ENCODE data around the gene SYAP1. TPM values are rescaled to one million over a fixed set of nuclear protein-coding genes. Genes with fewer than 3 reads are reported as not detected.

SYAP1 gene
- total RNA-seq, 2 experiments from 2014 or later: 19.7 to 20.0 TPM

GRCh38 chrX:16695079-16695676, 24.2 kb upstream of the SYAP1 start:
- no peak for TF ChIP-seq EZH2phosphoT487 (IDR thresholded peaks at IDR 0.05; ENCODE audit: borderline replicate concordance, low read depth, low read length)
- TF ChIP-seq CTCF (conservative IDR thresholded peaks at IDR 0.05; ENCODE audit: low read length): peak; percentile 83
- no peaks in the 10 kb centered on the region for H3K4me1 ChIP-seq (ENCODE audit: insufficient read depth, low read length, poor library complexity, severe bottlenecking)
- CTCF ChIA-PET (ENCODE audit: unreplicated experiment): no interaction called here
- H3K9me2 ChIP-seq (ENCODE audit: insufficient read depth, low read length): no peaks in the 10 kb centered on the region
- H3K79me2 ChIP-seq (ENCODE audit: insufficient read depth, low read depth, low read length): no peaks in the 10 kb centered on the region
- no peaks in the 10 kb centered on the region for H4K20me1 ChIP-seq (ENCODE audit: insufficient read depth, low read length)
- no TSS peak for BruUV-seq (replicated peaks)
- H3K27ac ChIP-seq (ENCODE audit: low read depth, low read length, poor library complexity, severe bottlenecking): no peak overlapping the region
- peaks cover 18% of the 10 kb centered on the region for H3K36me3 ChIP-seq (ENCODE audit: insufficient read depth, low read length)
- H3K4me3 ChIP-seq (ENCODE audit: low read depth, low read length, poor library complexity, severe bottlenecking): no peak overlapping the region
- H3K4me2 ChIP-seq (ENCODE audit: low read length): no peak overlapping the region
- intact Hi-C loops (cut with micrococcal nuclease; ENCODE audit: unreplicated experiment): loop anchor here (10.0 kb wide), 1 partner anchor 260 kb away; no protein-coding TSS in a partner anchor
- no peaks in the 10 kb centered on the region for H3K9me3 ChIP-seq (ENCODE audit: low read length)
- no peak overlapping the region for H2AFZ ChIP-seq (ENCODE audit: low read length)
- POLR2A ChIA-PET: no interaction called here
- peak; percentile 54 for DNase-seq (ENCODE audit: low spot score)

GRCh38 chrX:16696956-16697355, 22.5 kb upstream of the SYAP1 start:
- no peaks in the 10 kb centered on the region for H3K79me2 ChIP-seq (ENCODE audit: insufficient read depth, low read depth, low read length)
- BruUV-seq (replicated peaks): no TSS peak
- H3K4me3 ChIP-seq (ENCODE audit: low read depth, low read length, poor library complexity, severe bottlenecking): no peak overlapping the region
- peaks cover 24% of the 10 kb centered on the region for H3K36me3 ChIP-seq (ENCODE audit: insufficient read depth, low read length)
- POLR2A ChIA-PET: interaction anchor here (0.7 to 1.4 kb wide), 4 partner anchors 8 to 70 kb away, joined by 3 to 4 read pairs (median 4); no protein-coding TSS in a partner anchor
- no peaks in the 10 kb centered on the region for H4K20me1 ChIP-seq (ENCODE audit: insufficient read depth, low read length)
- H3K4me2 ChIP-seq (ENCODE audit: low read length): no peak overlapping the region
- CTCF ChIA-PET (ENCODE audit: unreplicated experiment): interaction anchor here (0.7 to 1.2 kb wide), 2 partner anchors 14 to 261 kb away, joined by 3 read pairs; no protein-coding TSS in a partner anchor
- no peak for DNase-seq (ENCODE audit: low spot score)
- no peaks in the 10 kb centered on the region for H3K4me1 ChIP-seq (ENCODE audit: insufficient read depth, low read length, poor library complexity, severe bottlenecking)
- H3K9me2 ChIP-seq (ENCODE audit: insufficient read depth, low read length): no peaks in the 10 kb centered on the region
- H2AFZ ChIP-seq (ENCODE audit: low read length): no peak overlapping the region
- TF ChIP-seq CTCF (conservative IDR thresholded peaks at IDR 0.05; ENCODE audit: low read length) (no peak), EZH2phosphoT487 (IDR thresholded peaks at IDR 0.05; ENCODE audit: borderline replicate concordance, low read depth, low read length) (no peak)
- no peaks in the 10 kb centered on the region for H3K9me3 ChIP-seq (ENCODE audit: low read length)
- intact Hi-C loops (cut with micrococcal nuclease; ENCODE audit: unreplicated experiment): loop anchor here (10.0 kb wide), 1 partner anchor 262 kb away; no protein-coding TSS in a partner anchor
- H3K27ac ChIP-seq (ENCODE audit: low read depth, low read length, poor library complexity, severe bottlenecking): no peak overlapping the region

- no peak for DNase-seq (ENCODE audit: low spot score)
- Histone ChIP-seq H3K9me3 (ENCODE audit: low read length) (no peaks in the 10 kb centered on the region), H4K20me1 (ENCODE audit: insufficient read depth, low read length) (no peaks in the 10 kb centered on the region), H3K4me3 (ENCODE audit: low read depth, low read length, poor library complexity, severe bottlenecking) (no peak overlapping the region), H3K4me2 (ENCODE audit: low read length) (no peak overlapping the region), H2AFZ (ENCODE audit: low read length) (no peak overlapping the region), H3K27ac (ENCODE audit: low read depth, low read length, poor library complexity, severe bottlenecking) (no peak overlapping the region), H3K9me2 (ENCODE audit: insufficient read depth, low read length) (no peaks in the 10 kb centered on the region), H3K4me1 (ENCODE audit: insufficient read depth, low read length, poor library complexity, severe bottlenecking) (peaks cover 8% of the 10 kb centered on the region), H3K36me3 (ENCODE audit: insufficient read depth, low read length) (peaks cover 23% of the 10 kb centered on the region), H3K79me2 (ENCODE audit: insufficient read depth, low read depth, low read length) (no peaks in the 10 kb centered on the region)
- ChIA-PET CTCF (ENCODE audit: unreplicated experiment) (no interaction called here), POLR2A (interaction anchor here (0.6 kb wide), 1 partner anchor 14 kb away, joined by 5 read pairs; no protein-coding TSS in a partner anchor)
- no peak for TF ChIP-seq CTCF (conservative IDR thresholded peaks at IDR 0.05; ENCODE audit: low read length)
- TF ChIP-seq EZH2phosphoT487 (IDR thresholded peaks at IDR 0.05; ENCODE audit: borderline replicate concordance, low read depth, low read length): no peak
- intact Hi-C loops (cut with micrococcal nuclease; ENCODE audit: unreplicated experiment): loop anchor here (10.0 kb wide), 1 partner anchor 265 kb away; no protein-coding TSS in a partner anchor
- BruUV-seq (replicated peaks): no TSS peak
Measured at GRCh38 chrX:16699389-16699788, 20.0 kb upstream of the SYAP1 start.
